A673 (cell line): ENCODE data around the gene GPR141. TPM values are rescaled to one million over a fixed set of nuclear protein-coding genes. Genes with fewer than 3 reads are reported as not detected.

Source experiments
- BruUV-seq: library from RNA; stranded (reverse); fragments of 400-500 nt; replicated peaks from 2 replicates; lab custom pipeline; 2021; lab: Mats Ljungman, UMichigan
- CTCF ChIA-PET: fragments of 300-600 bp; sonication (Branson Sonifier 250); formaldehyde crosslinking; loops from one replicate; lab custom pipeline; 2022; ENCODE audit warnings: antibody characterized with exemption; lab: Charles Lee
- POLR2A ChIA-PET: fragments of 300-600 bp; sonication (Branson Sonifier 250); formaldehyde crosslinking; loops from one replicate; lab custom pipeline; 2022; ENCODE audit warnings: antibody characterized with exemption; ENCODE audit not compliant: low non-redundant PET; lab: Charles Lee
- DNase-seq: peaks from one replicate; pipeline ENCODE4 v3.0.0-alpha.2; 2015; ENCODE audit warnings: low spot score
- H3K27ac ChIP-seq: fragments of 200-600 bp; sonication (generic); 2 replicates; pipeline ENCODE4 v1.5.1; 2016; ENCODE audit warnings: mixed run types, low read depth, mild to moderate bottlenecking, mixed read lengths, antibody characterized with exemption, low read length; ENCODE audit not compliant: poor library complexity, severe bottlenecking
- H3K27me3 ChIP-seq: fragments of 200-600 bp; sonication (generic); replicated peaks from 2 replicates; pipeline ENCODE4 v1.6.1; 2017; ENCODE audit warnings: mixed run types, low read depth, mild to moderate bottlenecking, mixed read lengths, antibody characterized with exemption, low read length; ENCODE audit not compliant: insufficient read depth, poor library complexity
- H3K36me3 ChIP-seq: fragments of 200-600 bp; sonication (generic); 2 replicates; pipeline ENCODE4 v1.6.1; 2016; ENCODE audit warnings: mixed run types, mild to moderate bottlenecking, mixed read lengths, antibody characterized with exemption, low read length; ENCODE audit not compliant: insufficient read depth, poor library complexity, severe bottlenecking
- H3K4me1 ChIP-seq: fragments of 200-600 bp; sonication (generic); 2 replicates; pipeline ENCODE4 v1.6.1; 2017; ENCODE audit warnings: mixed run types, mild to moderate bottlenecking, mixed read lengths, antibody characterized with exemption, low read length; ENCODE audit not compliant: insufficient read depth, poor library complexity, severe bottlenecking
- H3K4me3 ChIP-seq: fragments of 200-600 bp; sonication (generic); 2 replicates; pipeline ENCODE4 v1.5.1; 2016; ENCODE audit warnings: low read depth, mixed run types, mild to moderate bottlenecking, mixed read lengths, low read length; ENCODE audit not compliant: poor library complexity, severe bottlenecking
- H3K9me3 ChIP-seq: fragments of 200-600 bp; sonication (generic); 2 replicates; pipeline ENCODE4 v1.6.1; 2016; ENCODE audit warnings: mixed run types, low read depth, mild to moderate bottlenecking, mixed read lengths, antibody characterized with exemption, low read length; ENCODE audit not compliant: poor library complexity, severe bottlenecking
- EZH2 ChIP-seq: fragments of 200-600 bp; sonication (generic); IDR thresholded peaks from 2 replicates; pipeline ENCODE4 v1.6.1; 2017; ENCODE audit warnings: borderline replicate concordance, low read depth, mild to moderate bottlenecking, mixed read lengths, antibody characterized with exemption, low read length; ENCODE audit not compliant: poor library complexity, severe bottlenecking
- intact Hi-C: fragments of 100-400 bp; cut with micrococcal nuclease; formaldehyde crosslinking; loops from one replicate; pipeline ENCODE4 v1.10.0; 2022; ENCODE audit not compliant: unreplicated experiment
- total RNA-seq: library from RNA; stranded (reverse); gene quantifications from 2 replicates; pipeline ENCODE4 v1.2.3, GENCODE V29; 2021
- TF ChIP-seq, protein P1 (sequence below): fragments of 300-800, 200-600 bp; sonication (generic); conservative IDR thresholded peaks from 2 replicates; pipeline ENCODE4 v1.5.1; 2017; ENCODE audit warnings: low read depth, mild to moderate bottlenecking, antibody characterized with exemption, low read length, moderate library complexity, mixed read lengths

GPR141 gene
- total RNA-seq, 1 experiment from 2014 or later = not detected

DNA sequence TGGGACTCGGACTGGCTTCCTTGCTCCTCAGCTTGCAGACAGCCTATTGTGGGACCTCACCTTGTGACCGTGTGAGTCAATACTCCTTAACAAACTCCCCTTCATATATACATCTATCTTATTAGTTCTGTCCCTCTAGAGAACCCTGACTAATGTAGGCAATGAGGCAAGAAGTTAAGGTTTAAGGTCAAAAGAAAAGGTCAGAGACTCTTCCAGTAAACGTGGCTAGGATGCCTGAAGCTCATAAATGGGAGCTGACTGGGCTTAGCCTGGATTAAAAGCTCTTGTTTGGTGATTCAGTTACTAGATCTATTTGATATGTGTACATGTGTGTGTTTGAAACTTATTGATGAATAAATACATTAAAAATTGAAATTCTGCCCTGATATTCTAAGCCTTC is 10.6 kb upstream of the GPR141 start:
- intact Hi-C loops = no loop called here
- Histone ChIP-seq H3K27ac (no peak overlapping the region), H3K27me3 (no peaks in the 10 kb centered on the region), H3K36me3 (no peaks in the 10 kb centered on the region), H3K9me3 (no peaks in the 10 kb centered on the region), H3K4me3 (no peak overlapping the region), H3K4me1 (no peaks in the 10 kb centered on the region)
- ChIA-PET CTCF (no interaction called here), POLR2A (no interaction called here)
- BruUV-seq = no TSS peak
- no peak for DNase-seq
- TF ChIP-seq, protein P1, sequence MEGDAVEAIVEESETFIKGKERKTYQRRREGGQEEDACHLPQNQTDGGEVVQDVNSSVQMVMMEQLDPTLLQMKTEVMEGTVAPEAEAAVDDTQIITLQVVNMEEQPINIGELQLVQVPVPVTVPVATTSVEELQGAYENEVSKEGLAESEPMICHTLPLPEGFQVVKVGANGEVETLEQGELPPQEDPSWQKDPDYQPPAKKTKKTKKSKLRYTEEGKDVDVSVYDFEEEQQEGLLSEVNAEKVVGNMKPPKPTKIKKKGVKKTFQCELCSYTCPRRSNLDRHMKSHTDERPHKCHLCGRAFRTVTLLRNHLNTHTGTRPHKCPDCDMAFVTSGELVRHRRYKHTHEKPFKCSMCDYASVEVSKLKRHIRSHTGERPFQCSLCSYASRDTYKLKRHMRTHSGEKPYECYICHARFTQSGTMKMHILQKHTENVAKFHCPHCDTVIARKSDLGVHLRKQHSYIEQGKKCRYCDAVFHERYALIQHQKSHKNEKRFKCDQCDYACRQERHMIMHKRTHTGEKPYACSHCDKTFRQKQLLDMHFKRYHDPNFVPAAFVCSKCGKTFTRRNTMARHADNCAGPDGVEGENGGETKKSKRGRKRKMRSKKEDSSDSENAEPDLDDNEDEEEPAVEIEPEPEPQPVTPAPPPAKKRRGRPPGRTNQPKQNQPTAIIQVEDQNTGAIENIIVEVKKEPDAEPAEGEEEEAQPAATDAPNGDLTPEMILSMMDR = no peak
- TF ChIP-seq EZH2 = no peak

DNA sequence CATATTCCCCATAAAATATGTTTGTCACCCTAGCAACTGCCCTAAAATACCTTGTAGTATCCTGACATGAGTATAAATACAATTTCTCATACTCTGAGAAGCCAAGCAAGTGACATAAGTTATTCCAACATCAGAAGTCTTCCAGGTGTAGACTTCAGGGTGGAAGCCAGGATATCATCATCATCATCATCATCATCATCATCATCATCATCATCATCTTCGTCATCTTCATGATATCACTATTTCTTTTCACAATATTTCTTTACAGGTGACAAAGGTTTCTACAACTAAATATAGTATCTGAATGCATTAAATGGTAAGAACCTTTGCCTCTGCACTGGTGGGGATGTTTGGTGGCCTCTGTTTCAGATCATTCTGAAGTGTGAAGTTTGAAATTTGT is 10.0 kb upstream of the GPR141 start:
- BruUV-seq = no TSS peak
- ChIA-PET POLR2A (no interaction called here), CTCF (no interaction called here)
- no peak for DNase-seq
- TF ChIP-seq EZH2 = no peak
- TF ChIP-seq, protein P1 = no peak
- Histone ChIP-seq H3K36me3 (no peaks in the 10 kb centered on the region), H3K27me3 (no peaks in the 10 kb centered on the region), H3K9me3 (no peaks in the 10 kb centered on the region), H3K27ac (no peak overlapping the region), H3K4me3 (no peak overlapping the region), H3K4me1 (no peaks in the 10 kb centered on the region)
- intact Hi-C loops = no loop called here

DNA sequence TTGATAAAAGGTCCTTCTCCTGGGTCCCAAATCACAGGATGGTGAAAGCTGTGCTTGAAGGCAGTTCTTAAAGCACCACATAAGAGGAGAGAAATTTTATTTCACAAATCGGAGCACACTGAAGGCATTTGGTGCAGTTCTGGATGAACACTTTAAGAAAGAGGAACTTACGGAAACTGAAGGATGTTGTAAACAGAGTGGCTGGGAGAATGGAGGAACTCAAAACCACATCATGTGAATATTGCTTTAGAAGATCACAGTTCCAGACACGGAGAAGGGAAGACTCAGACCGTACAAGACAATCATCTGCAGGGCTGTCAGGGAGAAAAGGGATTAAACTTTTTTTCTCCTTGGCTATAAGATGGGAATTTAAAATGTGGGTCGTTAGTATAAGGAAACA is 9.0 kb upstream of the GPR141 start:
- Histone ChIP-seq H3K27me3 (no peaks in the 10 kb centered on the region), H3K27ac (no peak overlapping the region), H3K4me3 (no peak overlapping the region), H3K36me3 (no peaks in the 10 kb centered on the region), H3K9me3 (no peaks in the 10 kb centered on the region), H3K4me1 (no peaks in the 10 kb centered on the region)
- intact Hi-C loops = no loop called here
- POLR2A ChIA-PET = no interaction called here
- no peak for DNase-seq
- BruUV-seq = no TSS peak
- CTCF ChIA-PET = no interaction called here
- TF ChIP-seq EZH2 = no peak
- TF ChIP-seq, protein P1 = no peak
